Astrocyte (in vitro differentiated cells and primary cell): ENCODE data around the gene ARMC9.

Source experiments
- EZH2 ChIP-seq: IDR thresholded peaks from 2 replicates; pipeline ENCODE4 v1.6.1; 2012; ENCODE audit warnings: mild to moderate bottlenecking, low read length, inconsistent platforms; ENCODE audit not compliant: insufficient read depth
- TF ChIP-seq, protein P1 (sequence below): IDR thresholded peaks from 2 replicates; pipeline ENCODE4 v1.5.1; 2011; ENCODE audit warnings: low read depth, mild to moderate bottlenecking, inconsistent platforms, low read length, moderate library complexity; ENCODE audit not compliant: insufficient read depth

DNA sequence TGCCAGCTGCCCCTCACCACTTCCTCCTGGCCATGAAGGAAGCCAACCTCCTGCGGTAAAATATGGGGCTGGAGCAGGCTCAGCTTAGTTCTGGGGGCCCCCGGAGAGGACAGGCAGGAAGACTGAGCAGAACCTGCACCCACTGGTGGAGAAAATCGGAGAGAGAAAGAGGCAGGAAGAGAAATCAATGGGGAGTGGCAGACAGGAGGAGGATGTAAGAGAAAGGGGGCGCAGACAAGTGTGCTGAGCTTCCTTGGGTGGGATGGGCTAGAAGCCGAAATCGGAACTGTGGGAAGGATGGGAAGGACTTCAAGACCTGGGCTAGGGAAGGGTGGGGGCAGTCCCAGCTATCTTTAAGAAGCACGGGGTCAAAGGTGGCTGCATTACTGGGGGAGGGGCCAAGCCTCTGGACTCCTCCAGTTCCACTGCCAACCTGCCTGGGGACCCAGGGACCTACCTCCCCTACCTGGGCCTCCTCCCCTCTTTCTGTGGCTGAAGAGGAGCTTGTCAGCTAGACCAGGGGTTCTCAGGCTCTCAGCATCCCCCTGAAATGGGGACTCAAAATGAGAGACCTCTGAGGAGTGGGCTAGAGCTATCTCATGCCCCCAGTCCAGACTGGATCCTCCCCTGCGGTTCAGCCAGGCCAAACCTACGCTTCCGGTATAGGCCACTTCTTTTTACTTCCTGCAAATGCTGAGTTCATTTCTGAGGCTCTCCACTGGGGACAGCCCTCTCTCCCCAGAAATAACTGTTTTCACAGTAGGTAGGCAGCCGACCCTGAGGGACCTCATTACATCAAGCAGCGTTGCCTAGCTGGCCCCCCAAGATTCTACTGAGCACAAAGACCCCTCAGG is 163.5 kb downstream of the ARMC9 start:
- TF ChIP-seq, protein P1, sequence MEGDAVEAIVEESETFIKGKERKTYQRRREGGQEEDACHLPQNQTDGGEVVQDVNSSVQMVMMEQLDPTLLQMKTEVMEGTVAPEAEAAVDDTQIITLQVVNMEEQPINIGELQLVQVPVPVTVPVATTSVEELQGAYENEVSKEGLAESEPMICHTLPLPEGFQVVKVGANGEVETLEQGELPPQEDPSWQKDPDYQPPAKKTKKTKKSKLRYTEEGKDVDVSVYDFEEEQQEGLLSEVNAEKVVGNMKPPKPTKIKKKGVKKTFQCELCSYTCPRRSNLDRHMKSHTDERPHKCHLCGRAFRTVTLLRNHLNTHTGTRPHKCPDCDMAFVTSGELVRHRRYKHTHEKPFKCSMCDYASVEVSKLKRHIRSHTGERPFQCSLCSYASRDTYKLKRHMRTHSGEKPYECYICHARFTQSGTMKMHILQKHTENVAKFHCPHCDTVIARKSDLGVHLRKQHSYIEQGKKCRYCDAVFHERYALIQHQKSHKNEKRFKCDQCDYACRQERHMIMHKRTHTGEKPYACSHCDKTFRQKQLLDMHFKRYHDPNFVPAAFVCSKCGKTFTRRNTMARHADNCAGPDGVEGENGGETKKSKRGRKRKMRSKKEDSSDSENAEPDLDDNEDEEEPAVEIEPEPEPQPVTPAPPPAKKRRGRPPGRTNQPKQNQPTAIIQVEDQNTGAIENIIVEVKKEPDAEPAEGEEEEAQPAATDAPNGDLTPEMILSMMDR: no peak
- no peak for TF ChIP-seq EZH2
